Smooth muscle cell of bladder (primary cell): ENCODE results near the gene ZFAND6. TPM values are rescaled to one million over a fixed set of nuclear protein-coding genes. Genes with fewer than 3 reads are reported as not detected.

Source experiments
- total RNA-seq: library from RNA; depleted of rRNA; stranded (reverse); fragments of >200 nt; gene quantifications from 2 replicates; pipeline ENCODE4 v1.2.3, GENCODE V29; 2014

Gene ZFAND6
- 121 and 130 TPM in 2 replicates for total RNA-seq

GRCh38 chr15:80058851-80059785 is at the start of gene ZFAND6:
Gene ZFAND6 (plus strand): TSS chr15:80059676. CDS start chr15:80120345, 60,669 bp downstream.

GRCh38 chr15:80152896-80153876 is 93.7 kb downstream of the ZFAND6 start, which contains the start of gene FAH:
Gene FAH (plus strand): TSS chr15:80152999. CDS start chr15:80153055, 56 bp downstream.

Other genes starting within 250 kb of the ZFAND6 start
- 19.1 and 25.8 TPM in 2 replicates for gene MTHFS, start 162.7 kb upstream of the ZFAND6 start, total RNA-seq
- gene BCL2A1, start 88.5 kb upstream of the ZFAND6 start, total RNA-seq, result 2.7 and 9.3 TPM in 2 replicates
- gene FAH, start 93.3 kb downstream of the ZFAND6 start, total RNA-seq, result 52.1 and 53.3 TPM in 2 replicates
- gene CTXND1, start 192.5 kb downstream of the ZFAND6 start, total RNA-seq, result under 0.01 TPM in 1 of 2 replicates, not detected in the other